Measurements from ENCODE around the gene MYRF.

The MYRF gene

GRCh38 chr11:61810671-61811175 lies 58.3 kb downstream of the MYRF start:
- peaks cover 3% of the 10 kb centered on the region for H3K4me1 ChIP-seq (ENCODE audit: control insufficient read depth, insufficient read depth, low read length)
- no peaks in the 10 kb centered on the region for H3K9me3 ChIP-seq (replicated peaks; ENCODE audit: low read length)
- peaks cover 53% of the 10 kb centered on the region for H3K36me3 ChIP-seq (ENCODE audit: insufficient read depth, low read length)
- no peak overlapping the region for H3K4me2 ChIP-seq (ENCODE audit: low read length)
- no peak overlapping the region for H3K9ac ChIP-seq (ENCODE audit: low read depth, low read length)
- H3K4me3 ChIP-seq (ENCODE audit: low read length), result no peak overlapping the region
- H3K27me3 ChIP-seq (ENCODE audit: control insufficient read depth, insufficient read depth, low read length), result no peaks in the 10 kb centered on the region

GRCh38 chr11:61811831-61812230 lies 59.4 kb downstream of the MYRF start:
- no peak overlapping the region for H3K4me3 ChIP-seq (ENCODE audit: low read length)
- H3K36me3 ChIP-seq (ENCODE audit: insufficient read depth, low read length), result peaks cover 49% of the 10 kb centered on the region
- no peak overlapping the region for H3K4me2 ChIP-seq (ENCODE audit: low read length)
- H3K4me1 ChIP-seq (ENCODE audit: control insufficient read depth, insufficient read depth, low read length), result peaks cover 3% of the 10 kb centered on the region
- no peak overlapping the region for H3K9ac ChIP-seq (ENCODE audit: low read depth, low read length)
- no peaks in the 10 kb centered on the region for H3K27me3 ChIP-seq (ENCODE audit: control insufficient read depth, insufficient read depth, low read length)
- H3K9me3 ChIP-seq (replicated peaks; ENCODE audit: low read length), result no peaks in the 10 kb centered on the region

- H3K4me1 ChIP-seq (ENCODE audit: control insufficient read depth, insufficient read depth, low read length), result peaks cover 11% of the 10 kb centered on the region
- H3K9ac ChIP-seq (ENCODE audit: low read depth, low read length), result no peak overlapping the region
- no peak overlapping the region for H3K4me2 ChIP-seq (ENCODE audit: low read length)
- no peak overlapping the region for H3K4me3 ChIP-seq (ENCODE audit: low read length)
- H3K27me3 ChIP-seq (ENCODE audit: control insufficient read depth, insufficient read depth, low read length), result no peaks in the 10 kb centered on the region
- no peaks in the 10 kb centered on the region for H3K9me3 ChIP-seq (replicated peaks; ENCODE audit: low read length)
- H3K36me3 ChIP-seq (ENCODE audit: insufficient read depth, low read length), result peaks cover 43% of the 10 kb centered on the region
Observed at GRCh38 chr11:61812736-61813411, 60.4 kb downstream of the MYRF start.

- peak overlapping the region; percentile 93 for H3K9ac ChIP-seq (ENCODE audit: low read depth, low read length)
- H3K36me3 ChIP-seq (ENCODE audit: insufficient read depth, low read length), result peaks cover 35% of the 10 kb centered on the region
Observed at GRCh38 chr11:61814247-61814957, 62.0 kb downstream of the MYRF start.

GRCh38 chr11:61814958-61815789 lies 62.7 kb downstream of the MYRF start:
- peak overlapping the region; percentile 93 for H3K9ac ChIP-seq (ENCODE audit: low read depth, low read length)
- peak overlapping the region; percentile 94 for H3K4me2 ChIP-seq (ENCODE audit: low read length)
- H3K4me1 ChIP-seq (ENCODE audit: control insufficient read depth, insufficient read depth, low read length), result peaks cover 17% of the 10 kb centered on the region
- peaks cover 29% of the 10 kb centered on the region for H3K36me3 ChIP-seq (ENCODE audit: insufficient read depth, low read length)
- peak overlapping the region; percentile 93 for H3K4me3 ChIP-seq (ENCODE audit: low read length)
- no peaks in the 10 kb centered on the region for H3K9me3 ChIP-seq (replicated peaks; ENCODE audit: low read length)
- H3K27me3 ChIP-seq (ENCODE audit: control insufficient read depth, insufficient read depth, low read length), result no peaks in the 10 kb centered on the region

More at GRCh38 chr11:61814247-61814957, 62.0 kb downstream of the MYRF start:
- peaks cover 13% of the 10 kb centered on the region for H3K4me1 ChIP-seq (ENCODE audit: control insufficient read depth, insufficient read depth, low read length)
- no peaks in the 10 kb centered on the region for H3K27me3 ChIP-seq (ENCODE audit: control insufficient read depth, insufficient read depth, low read length)
- H3K4me2 ChIP-seq (ENCODE audit: low read length), result peak overlapping the region; percentile 94
- H3K9me3 ChIP-seq (replicated peaks; ENCODE audit: low read length), result no peaks in the 10 kb centered on the region
- peak overlapping the region; percentile 93 for H3K4me3 ChIP-seq (ENCODE audit: low read length)

- Histone ChIP-seq H3K4me3 (ENCODE audit: low read length) (peak overlapping the region; percentile 93), H3K27me3 (ENCODE audit: control insufficient read depth, insufficient read depth, low read length) (no peaks in the 10 kb centered on the region)
Observed at GRCh38 chr11:61815790-61816735, 63.6 kb downstream of the MYRF start.

GRCh38 chr11:61816736-61817455 lies 64.5 kb downstream of the MYRF start, which contains the start of gene FADS1:
Gene FADS1, minus strand, starts transcription at chr11:61817003. Its CDS starts 74 bp downstream, at chr11:61816929.
- Histone ChIP-seq H3K27me3 (ENCODE audit: control insufficient read depth, insufficient read depth, low read length) (no peaks in the 10 kb centered on the region), H3K9ac (ENCODE audit: low read depth, low read length) (peak within 1 kb of the TSS; percentile 93), H3K4me1 (ENCODE audit: control insufficient read depth, insufficient read depth, low read length) (peaks cover 26% of the 10 kb centered on the region), H3K36me3 (ENCODE audit: insufficient read depth, low read length) (peaks cover 14% of the 10 kb centered on the region), H3K4me2 (ENCODE audit: low read length) (peak within 1 kb of the TSS; percentile 94), H3K4me3 (ENCODE audit: low read length) (peak within 1 kb of the TSS; percentile 93), H3K9me3 (replicated peaks; ENCODE audit: low read length) (no peaks in the 10 kb centered on the region)

More at GRCh38 chr11:61815790-61816735, 63.6 kb downstream of the MYRF start:
- no peaks in the 10 kb centered on the region for H3K9me3 ChIP-seq (replicated peaks; ENCODE audit: low read length)
- H3K9ac ChIP-seq (ENCODE audit: low read depth, low read length), result peak overlapping the region; percentile 93
- H3K36me3 ChIP-seq (ENCODE audit: insufficient read depth, low read length), result peaks cover 20% of the 10 kb centered on the region
- peaks cover 24% of the 10 kb centered on the region for H3K4me1 ChIP-seq (ENCODE audit: control insufficient read depth, insufficient read depth, low read length)
- H3K4me2 ChIP-seq (ENCODE audit: low read length), result peak overlapping the region; percentile 94

- peaks cover 6% of the 10 kb centered on the region for H3K36me3 ChIP-seq (ENCODE audit: insufficient read depth, low read length)
- peak overlapping the region; percentile 94 for H3K4me2 ChIP-seq (ENCODE audit: low read length)
- H3K27me3 ChIP-seq (ENCODE audit: control insufficient read depth, insufficient read depth, low read length), result no peaks in the 10 kb centered on the region
- H3K9ac ChIP-seq (ENCODE audit: low read depth, low read length), result peak overlapping the region; percentile 93
- H3K4me3 ChIP-seq (ENCODE audit: low read length), result peak overlapping the region; percentile 93
- peaks cover 26% of the 10 kb centered on the region for H3K4me1 ChIP-seq (ENCODE audit: control insufficient read depth, insufficient read depth, low read length)
- no peaks in the 10 kb centered on the region for H3K9me3 ChIP-seq (replicated peaks; ENCODE audit: low read length)
Observed at GRCh38 chr11:61817471-61818202, 65.2 kb downstream of the MYRF start.

GRCh38 chr11:61820174-61820573 lies 67.7 kb downstream of the MYRF start:
- H3K4me1 ChIP-seq (ENCODE audit: control insufficient read depth, insufficient read depth, low read length), result peaks cover 22% of the 10 kb centered on the region

More at GRCh38 chr11:61820174-61820573, 67.7 kb downstream of the MYRF start:
- no peak overlapping the region for H3K9ac ChIP-seq (ENCODE audit: low read depth, low read length)
- no peak overlapping the region for H3K4me2 ChIP-seq (ENCODE audit: low read length)
- H3K36me3 ChIP-seq (ENCODE audit: insufficient read depth, low read length), result no peaks in the 10 kb centered on the region
- no peak overlapping the region for H3K4me3 ChIP-seq (ENCODE audit: low read length)
- H3K27me3 ChIP-seq (ENCODE audit: control insufficient read depth, insufficient read depth, low read length), result no peaks in the 10 kb centered on the region
- no peaks in the 10 kb centered on the region for H3K9me3 ChIP-seq (replicated peaks; ENCODE audit: low read length)

Measured in skeletal muscle satellite cell (primary cell).